HepG2 (cell line): ENCODE measurements around the gene IMMT. TPM values are rescaled to one million over a fixed set of nuclear protein-coding genes. Genes with fewer than 3 reads are reported as not detected.
A peak's percentile ranks its signal among the peaks of the same experiment; 100 is the strongest.

Source experiments
- HIVEP1 ChIP-seq: sonication (generic); formaldehyde crosslinking; IDR thresholded peaks from 2 replicates; pipeline ENCODE4 v1.4.0; 2020; ENCODE audit warnings: mild to moderate bottlenecking, missing genetic modification reagents
- HOXA5 ChIP-seq: sonication (generic); formaldehyde crosslinking; IDR thresholded peaks from 2 replicates; pipeline ENCODE4 v1.4.0; 2020; ENCODE audit warnings: missing genetic modification reagents
- KDM5A ChIP-seq: fragments of 200-600 bp; sonication (generic); IDR thresholded peaks from 2 replicates; pipeline ENCODE4 v1.7.0; 2018; ENCODE audit warnings: antibody characterized with exemption, mild to moderate bottlenecking, low read length, borderline replicate concordance
- MAZ ChIP-seq, 2 experiments: sonication (generic) in 1 of 2; formaldehyde crosslinking in 1 of 2; IDR thresholded peaks; 2 replicates each; pipeline versions ENCODE4 v1.5.0 to v1.6.1; 2012 to 2020; ENCODE audit warnings: low read depth in 2 of 2, mild to moderate bottlenecking in 2 of 2, borderline replicate concordance in 1 of 2, improper control_type of control experiment in 1 of 2, low read length in 1 of 2, missing genetic modification reagents in 1 of 2, moderate library complexity in 1 of 2
- MIER2 ChIP-seq: IDR thresholded peaks from 2 replicates; pipeline ENCODE4 v1.6.1; 2016; ENCODE audit warnings: missing biosample characterization, missing genetic modification reagents
- MTA1 ChIP-seq: sonication (generic); formaldehyde crosslinking; IDR thresholded peaks from 2 replicates; pipeline ENCODE4 v1.4.0; 2020; ENCODE audit warnings: missing genetic modification reagents, mild to moderate bottlenecking, borderline replicate concordance
- MTA3 ChIP-seq: sonication (generic); formaldehyde crosslinking; IDR thresholded peaks from 2 replicates; pipeline ENCODE4 v1.4.0; 2020; ENCODE audit warnings: missing genetic modification reagents
- NFKBIZ ChIP-seq: IDR thresholded peaks from 2 replicates; pipeline ENCODE4 v1.6.1; 2018; ENCODE audit warnings: missing genetic modification reagents, missing compliant biosample characterization
- NFYB ChIP-seq: sonication (generic); formaldehyde crosslinking; IDR thresholded peaks from 2 replicates; pipeline ENCODE4 v1.4.0; 2020; ENCODE audit warnings: missing genetic modification reagents
- PCBP2 ChIP-seq: fragments of 200-400 bp; formaldehyde crosslinking; optimal IDR thresholded peaks from 2 replicates; pipeline ENCODE3; 2018; ENCODE audit warnings: low read length, low read depth; ENCODE audit not compliant: poor library complexity, severe bottlenecking
- SOX5 ChIP-seq: IDR thresholded peaks from 2 replicates; pipeline ENCODE4 v1.6.1; 2016; ENCODE audit warnings: borderline replicate concordance
- XBP1 ChIP-seq: sonication (generic); formaldehyde crosslinking; IDR thresholded peaks from 2 replicates; pipeline ENCODE4 v1.5.0; 2020; ENCODE audit warnings: missing genetic modification reagents
- ZBTB10 ChIP-seq: sonication (generic); formaldehyde crosslinking; IDR thresholded peaks from 2 replicates; pipeline ENCODE4 v1.4.0; 2020; ENCODE audit warnings: missing genetic modification reagents, borderline replicate concordance
- ZNF333 ChIP-seq: sonication (generic); formaldehyde crosslinking; IDR thresholded peaks from 2 replicates; pipeline ENCODE4 v1.4.0; 2020; ENCODE audit warnings: mild to moderate bottlenecking, missing genetic modification reagents, borderline replicate concordance
- ZSCAN31 ChIP-seq: sonication (generic); formaldehyde crosslinking; IDR thresholded peaks from 2 replicates; pipeline ENCODE4 v1.5.0; 2020; ENCODE audit warnings: low read depth, mild to moderate bottlenecking, missing genetic modification reagents
- polyA plus RNA-seq, 8 experiments: library from polyadenylated mRNA; depleted of rRNA in 3 of 8; stranded (reverse) in 7 of 8; unstranded in 1 of 8; fragments of >200 nt; fragmentation: Illumina TruSeq in 4 of 8; extraction: Trizol in 4 of 8; gene quantifications; 2 replicates each; pipeline versions ENCODE4 v1.2.1 to v1.2.3, GENCODE V29; 2011 to 2016; ENCODE audit warnings: low read depth in 4 of 8, missing spikeins in 1 of 8, mixed read lengths in 1 of 8; ENCODE audit not compliant: insufficient read depth in 1 of 8
- total RNA-seq, 5 experiments: library from RNA; depleted of rRNA; stranded (reverse); fragments of >200 nt; fragmentation: Illumina TruSeq; extraction: Trizol; gene quantifications; 2 replicates each; pipeline ENCODE4 v1.2.3, GENCODE V29; 2016; ENCODE audit warnings: low read depth in 1 of 5
- TF ChIP-seq, protein P1 (sequence below): sonication (generic); formaldehyde crosslinking; IDR thresholded peaks from 2 replicates; pipeline ENCODE4 v1.4.0; 2020; ENCODE audit warnings: missing genetic modification reagents
- TF ChIP-seq, protein P2 (sequence below): sonication (generic); formaldehyde crosslinking; IDR thresholded peaks from 2 replicates; pipeline ENCODE4 v1.5.0; 2020; ENCODE audit warnings: mild to moderate bottlenecking, missing genetic modification reagents
- TF ChIP-seq, protein P3 (sequence below): conservative IDR thresholded peaks from 2 replicates; pipeline ENCODE4 v1.6.1; 2018; ENCODE audit warnings: missing genetic modification reagents

Gene IMMT
- total and polyA plus RNA-seq, 2 of the 13 experiments (the other 11 are each of a cell fraction or from before 2014, with no cell fraction given), result 63.5 to 119 TPM

- TF ChIP-seq MTA3 (CRISPR knock-in tag) (0 out of 2 replicates have a peak, but pooled peaks have one; percentile 86), NFYB (CRISPR knock-in tag) (peak; percentile 88), HIVEP1 (CRISPR knock-in tag) (peak; percentile 92), KDM5A (peak; percentile 86; the same call in 1 of the 2 replicates), ZNF333 (peak; percentile 89), MTA1 (CRISPR knock-in tag) (peak; percentile 83), NFKBIZ (CRISPR knock-in tag) (no peak; the same call in 1 of the 2 replicates), PCBP2 (no peak), ZSCAN31 (CRISPR knock-in tag) (peak; percentile 99; the same call in 1 of the 2 replicates), SOX5 (peak; percentile 28; the same call in 1 of the 2 replicates), MAZ (IDR thresholded peaks at IDR 0.05; ENCODE audit: borderline replicate concordance, low read depth, low read length) (peak; percentile 70; the same call in 1 of the 2 replicates), MAZ (CRISPR knock-in tag; IDR thresholded peaks at IDR 0.05; ENCODE audit: low read depth) (peak; percentile 89), XBP1 (0 out of 2 replicates have a peak, but pooled peaks have one; percentile 29), ZBTB10 (CRISPR knock-in tag) (0 out of 2 replicates have a peak, but pooled peaks have one; percentile 24), MIER2 (CRISPR knock-in tag) (no peak), HOXA5 (CRISPR knock-in tag) (peak; percentile 51)
- TF ChIP-seq, protein P1, sequence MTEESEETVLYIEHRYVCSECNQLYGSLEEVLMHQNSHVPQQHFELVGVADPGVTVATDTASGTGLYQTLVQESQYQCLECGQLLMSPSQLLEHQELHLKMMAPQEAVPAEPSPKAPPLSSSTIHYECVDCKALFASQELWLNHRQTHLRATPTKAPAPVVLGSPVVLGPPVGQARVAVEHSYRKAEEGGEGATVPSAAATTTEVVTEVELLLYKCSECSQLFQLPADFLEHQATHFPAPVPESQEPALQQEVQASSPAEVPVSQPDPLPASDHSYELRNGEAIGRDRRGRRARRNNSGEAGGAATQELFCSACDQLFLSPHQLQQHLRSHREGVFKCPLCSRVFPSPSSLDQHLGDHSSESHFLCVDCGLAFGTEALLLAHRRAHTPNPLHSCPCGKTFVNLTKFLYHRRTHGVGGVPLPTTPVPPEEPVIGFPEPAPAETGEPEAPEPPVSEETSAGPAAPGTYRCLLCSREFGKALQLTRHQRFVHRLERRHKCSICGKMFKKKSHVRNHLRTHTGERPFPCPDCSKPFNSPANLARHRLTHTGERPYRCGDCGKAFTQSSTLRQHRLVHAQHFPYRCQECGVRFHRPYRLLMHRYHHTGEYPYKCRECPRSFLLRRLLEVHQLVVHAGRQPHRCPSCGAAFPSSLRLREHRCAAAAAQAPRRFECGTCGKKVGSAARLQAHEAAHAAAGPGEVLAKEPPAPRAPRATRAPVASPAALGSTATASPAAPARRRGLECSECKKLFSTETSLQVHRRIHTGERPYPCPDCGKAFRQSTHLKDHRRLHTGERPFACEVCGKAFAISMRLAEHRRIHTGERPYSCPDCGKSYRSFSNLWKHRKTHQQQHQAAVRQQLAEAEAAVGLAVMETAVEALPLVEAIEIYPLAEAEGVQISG (CRISPR knock-in tag), result peak; percentile 91
- TF ChIP-seq, protein P2, sequence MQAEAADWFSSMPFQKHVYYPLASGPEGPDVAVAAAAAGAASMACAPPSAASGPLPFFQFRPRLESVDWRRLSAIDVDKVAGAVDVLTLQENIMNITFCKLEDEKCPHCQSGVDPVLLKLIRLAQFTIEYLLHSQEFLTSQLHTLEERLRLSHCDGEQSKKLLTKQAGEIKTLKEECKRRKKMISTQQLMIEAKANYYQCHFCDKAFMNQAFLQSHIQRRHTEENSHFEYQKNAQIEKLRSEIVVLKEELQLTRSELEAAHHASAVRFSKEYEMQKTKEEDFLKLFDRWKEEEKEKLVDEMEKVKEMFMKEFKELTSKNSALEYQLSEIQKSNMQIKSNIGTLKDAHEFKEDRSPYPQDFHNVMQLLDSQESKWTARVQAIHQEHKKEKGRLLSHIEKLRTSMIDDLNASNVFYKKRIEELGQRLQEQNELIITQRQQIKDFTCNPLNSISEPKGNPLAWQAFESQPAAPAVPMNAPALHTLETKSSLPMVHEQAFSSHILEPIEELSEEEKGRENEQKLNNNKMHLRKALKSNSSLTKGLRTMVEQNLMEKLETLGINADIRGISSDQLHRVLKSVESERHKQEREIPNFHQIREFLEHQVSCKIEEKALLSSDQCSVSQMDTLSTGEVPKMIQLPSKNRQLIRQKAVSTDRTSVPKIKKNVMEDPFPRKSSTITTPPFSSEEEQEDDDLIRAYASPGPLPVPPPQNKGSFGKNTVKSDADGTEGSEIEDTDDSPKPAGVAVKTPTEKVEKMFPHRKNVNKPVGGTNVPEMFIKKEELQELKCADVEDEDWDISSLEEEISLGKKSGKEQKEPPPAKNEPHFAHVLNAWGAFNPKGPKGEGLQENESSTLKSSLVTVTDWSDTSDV (CRISPR knock-in tag), result peak; percentile 74; the same call in 1 of the 2 replicates
- TF ChIP-seq, protein P3, sequence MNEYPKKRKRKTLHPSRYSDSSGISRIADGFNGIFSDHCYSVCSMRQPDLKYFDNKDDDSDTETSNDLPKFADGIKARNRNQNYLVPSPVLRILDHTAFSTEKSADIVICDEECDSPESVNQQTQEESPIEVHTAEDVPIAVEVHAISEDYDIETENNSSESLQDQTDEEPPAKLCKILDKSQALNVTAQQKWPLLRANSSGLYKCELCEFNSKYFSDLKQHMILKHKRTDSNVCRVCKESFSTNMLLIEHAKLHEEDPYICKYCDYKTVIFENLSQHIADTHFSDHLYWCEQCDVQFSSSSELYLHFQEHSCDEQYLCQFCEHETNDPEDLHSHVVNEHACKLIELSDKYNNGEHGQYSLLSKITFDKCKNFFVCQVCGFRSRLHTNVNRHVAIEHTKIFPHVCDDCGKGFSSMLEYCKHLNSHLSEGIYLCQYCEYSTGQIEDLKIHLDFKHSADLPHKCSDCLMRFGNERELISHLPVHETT (CRISPR knock-in tag), result peak; percentile 95
Measured at GRCh38 chr2:86195055-86195807, at the start of gene IMMT (continued).
